HG03108 (cell line): ENCODE results near the gene NKTR.

Source experiments
- ATAC-seq: cut with Tn5 transposase; IDR thresholded peaks from one replicate; pipeline ENCODE4 v1.9.1; 2021; ENCODE audit warnings: moderate library complexity; ENCODE audit not compliant: unreplicated experiment

The NKTR gene

DNA sequence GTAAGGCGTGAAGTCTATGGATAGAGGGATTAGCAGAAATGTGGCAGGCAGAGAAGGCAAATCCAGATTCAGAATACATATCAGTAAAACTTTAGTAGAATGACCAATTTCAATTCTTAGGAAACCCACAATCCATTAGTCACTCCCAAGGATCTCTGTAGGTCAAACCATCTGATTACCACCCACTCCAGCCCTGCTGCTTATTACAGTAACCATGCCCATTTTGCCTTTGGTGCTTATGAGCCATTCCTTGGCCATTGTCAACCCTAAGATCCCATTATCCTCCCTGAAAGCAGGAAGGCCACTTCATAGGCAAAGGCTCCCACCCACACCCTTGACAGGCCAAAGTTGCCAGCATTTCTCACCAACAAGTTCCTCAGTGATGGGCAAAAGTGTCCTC lies 79.8 kb downstream of the NKTR start:
- ATAC-seq: no peak

DNA sequence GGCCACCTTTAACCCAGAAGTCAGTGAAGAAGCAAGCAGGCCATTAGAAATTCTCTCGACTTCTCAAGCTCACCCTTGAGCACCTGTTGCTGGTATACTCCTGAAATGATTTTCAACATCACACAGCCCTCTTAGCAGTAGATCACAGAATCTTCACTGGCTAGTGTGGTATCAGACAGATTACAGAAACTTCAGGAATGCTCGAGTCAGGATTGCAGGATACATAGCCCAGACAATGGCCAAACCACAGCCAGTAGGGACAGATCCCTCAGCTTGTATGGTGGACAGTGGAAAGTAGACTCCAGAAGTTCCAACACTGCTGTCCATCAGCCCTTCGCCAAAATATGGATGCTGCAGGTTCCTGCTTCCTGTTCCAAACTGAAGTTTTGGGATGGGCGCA lies 80.3 kb downstream of the NKTR start:
- no peak for ATAC-seq

DNA sequence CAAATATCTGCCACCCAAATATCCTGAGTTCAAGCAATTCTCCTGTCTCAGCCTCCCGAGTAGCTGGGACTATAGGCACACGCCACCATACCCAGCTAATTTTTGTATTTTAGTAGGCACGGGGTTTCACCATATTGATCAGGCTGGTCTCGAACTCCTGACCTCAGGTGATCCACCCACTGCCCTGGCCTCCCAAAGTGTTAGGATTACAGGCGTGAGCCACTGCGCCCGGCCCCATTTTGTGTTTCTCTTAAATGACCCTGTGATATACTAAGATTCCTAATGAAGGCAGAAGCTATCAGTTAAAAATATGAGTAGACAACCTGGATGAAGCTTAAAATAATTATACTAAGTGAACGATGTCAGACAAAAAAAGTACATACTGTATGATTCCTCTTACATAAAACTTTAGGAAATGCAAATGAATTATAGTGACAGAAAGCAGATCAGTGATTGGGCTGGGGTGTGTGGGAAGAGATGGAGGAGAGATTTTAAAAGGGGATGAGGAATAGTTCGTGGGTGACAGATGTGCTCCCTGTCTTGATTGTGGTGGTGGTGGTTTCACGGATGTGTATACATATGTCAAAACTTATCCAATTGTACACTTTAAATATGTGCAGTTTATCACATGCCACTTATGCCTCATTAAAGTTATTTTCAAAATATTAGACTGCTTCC lies 81.0 kb downstream of the NKTR start:
- ATAC-seq: no peak

DNA sequence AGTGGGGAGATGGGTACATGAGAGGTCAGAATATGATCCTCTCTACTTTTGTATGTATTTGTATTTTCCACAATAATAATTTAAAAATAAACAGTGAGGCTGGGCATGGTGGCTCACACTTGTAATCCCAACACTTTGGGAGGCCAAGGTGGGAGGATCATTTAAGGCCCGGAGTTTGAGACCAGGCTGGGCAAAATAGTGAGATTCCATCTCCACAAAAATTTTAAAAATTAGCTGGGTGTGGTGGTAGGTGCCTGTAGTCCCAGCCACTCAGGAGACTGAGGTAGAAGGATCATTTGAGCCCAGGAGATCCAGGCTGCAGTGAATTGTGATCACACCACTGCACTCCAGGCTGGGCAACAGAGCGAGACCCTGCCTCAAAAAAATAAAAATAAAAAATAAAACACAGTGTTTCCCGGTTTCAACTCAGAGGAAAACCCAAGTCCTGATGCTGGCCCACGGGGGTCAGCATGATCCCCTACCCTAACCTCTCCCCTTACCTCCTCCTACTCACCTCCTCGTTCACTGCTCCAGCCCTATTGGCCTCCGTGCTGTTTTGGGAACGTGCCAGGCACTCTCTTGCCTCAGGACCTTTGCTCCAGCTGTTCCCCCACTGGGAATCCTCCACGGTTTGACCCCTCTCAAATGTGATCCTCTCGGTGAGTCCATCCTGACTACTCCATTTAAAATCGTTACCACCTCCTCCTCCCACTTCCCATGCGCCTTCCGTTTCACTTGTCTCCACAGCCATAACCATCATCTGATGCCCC lies 82.0 kb downstream of the NKTR start:
- ATAC-seq: no peak

DNA sequence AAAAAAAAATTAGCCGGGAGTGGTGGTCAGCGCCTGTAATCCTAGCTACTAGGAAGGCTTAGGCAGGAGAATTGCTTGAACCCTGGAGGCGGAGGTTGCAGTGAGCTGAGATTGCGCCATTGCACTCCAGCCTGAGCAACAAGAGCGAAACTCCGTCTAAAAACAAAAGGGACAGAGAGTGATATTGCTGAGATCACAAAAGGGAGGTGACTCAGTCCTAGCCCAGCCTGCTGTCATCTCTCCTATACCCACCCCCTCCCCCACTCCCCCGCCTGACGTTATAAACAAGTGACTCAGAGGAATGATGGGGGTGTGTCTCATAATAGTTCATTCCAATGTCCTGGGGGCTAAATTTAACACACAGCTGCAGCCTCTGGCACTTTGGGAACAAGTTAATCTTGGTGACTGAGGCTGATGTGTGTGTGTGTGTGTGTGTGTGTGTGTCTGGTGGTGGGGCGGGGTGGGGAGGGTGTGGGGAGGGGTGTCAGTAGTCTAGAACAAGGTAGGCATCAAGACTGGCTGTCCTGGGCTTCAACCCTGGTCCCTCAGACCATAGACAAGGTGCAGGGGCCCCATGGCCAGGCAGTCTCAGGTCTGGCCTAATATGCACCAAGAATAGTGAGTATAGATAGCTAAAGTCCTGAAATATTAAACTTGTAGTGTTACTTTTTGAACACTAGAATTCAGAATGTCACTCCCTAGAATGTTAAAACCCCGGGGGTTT lies 83.6 kb downstream of the NKTR start:
- no peak for ATAC-seq

DNA sequence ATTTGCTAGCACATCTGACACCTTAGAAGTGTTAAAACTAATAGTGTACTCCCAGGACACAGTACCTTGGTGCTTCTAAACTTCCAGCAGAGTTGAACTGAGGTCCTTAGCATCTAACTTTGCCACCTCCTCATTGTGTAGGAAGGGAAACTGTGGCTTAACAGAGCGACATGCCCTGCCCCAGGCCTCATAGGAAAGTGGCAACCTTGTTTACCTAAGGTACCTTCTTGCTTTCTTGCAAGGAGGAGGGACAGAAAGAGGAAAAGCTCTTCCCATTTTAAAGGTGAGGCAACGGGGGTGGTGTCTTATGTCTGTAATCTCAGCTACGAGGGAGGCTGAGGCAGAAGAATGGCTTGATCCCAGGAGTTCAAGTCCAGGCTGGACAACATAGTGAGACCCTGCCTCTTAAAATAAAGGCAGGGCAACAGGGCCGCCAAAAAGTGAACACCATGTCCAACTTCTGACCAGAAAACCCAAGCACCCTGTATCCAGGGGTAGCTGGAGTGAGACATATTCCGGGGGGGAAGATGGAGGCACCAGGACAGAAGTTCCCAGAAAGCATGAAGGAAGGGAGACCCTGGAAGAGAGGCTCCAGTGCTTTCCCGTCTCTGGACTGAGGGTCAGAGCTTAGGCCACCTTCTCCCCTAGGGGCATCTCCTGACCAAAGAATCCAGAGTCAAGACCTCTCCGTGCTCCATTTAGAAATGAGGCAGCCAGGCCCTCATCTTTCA lies 84.3 kb downstream of the NKTR start:
- no peak for ATAC-seq

DNA sequence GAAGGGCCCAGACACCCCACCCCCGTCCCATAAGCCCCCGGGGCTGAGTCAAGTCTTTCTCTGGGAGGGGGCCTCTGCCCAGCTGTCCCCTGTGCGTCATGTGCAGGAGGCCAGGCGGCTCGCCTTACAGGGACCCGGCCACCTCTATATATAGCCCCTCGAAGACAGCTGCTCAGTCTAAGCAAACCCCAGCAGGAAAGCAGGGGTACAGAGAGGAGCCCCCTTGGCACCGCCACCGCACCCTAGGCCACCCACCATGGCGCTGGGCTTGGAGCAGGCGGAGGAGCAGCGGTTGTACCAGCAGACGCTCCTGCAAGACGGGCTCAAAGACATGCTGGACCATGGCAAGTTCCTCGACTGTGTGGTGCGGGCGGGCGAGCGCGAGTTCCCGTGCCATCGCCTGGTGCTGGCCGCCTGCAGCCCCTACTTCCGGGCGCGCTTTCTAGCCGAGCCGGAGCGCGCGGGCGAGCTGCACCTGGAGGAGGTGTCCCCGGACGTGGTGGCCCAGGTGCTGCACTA lies 84.9 kb downstream of the NKTR start, which contains the start of gene KLHL40:
KLHL40 (plus strand) TSS at position 175 of the 519 bp plus-strand sequence; CDS start at position 257, 82 bp downstream.
- ATAC-seq: no peak

DNA sequence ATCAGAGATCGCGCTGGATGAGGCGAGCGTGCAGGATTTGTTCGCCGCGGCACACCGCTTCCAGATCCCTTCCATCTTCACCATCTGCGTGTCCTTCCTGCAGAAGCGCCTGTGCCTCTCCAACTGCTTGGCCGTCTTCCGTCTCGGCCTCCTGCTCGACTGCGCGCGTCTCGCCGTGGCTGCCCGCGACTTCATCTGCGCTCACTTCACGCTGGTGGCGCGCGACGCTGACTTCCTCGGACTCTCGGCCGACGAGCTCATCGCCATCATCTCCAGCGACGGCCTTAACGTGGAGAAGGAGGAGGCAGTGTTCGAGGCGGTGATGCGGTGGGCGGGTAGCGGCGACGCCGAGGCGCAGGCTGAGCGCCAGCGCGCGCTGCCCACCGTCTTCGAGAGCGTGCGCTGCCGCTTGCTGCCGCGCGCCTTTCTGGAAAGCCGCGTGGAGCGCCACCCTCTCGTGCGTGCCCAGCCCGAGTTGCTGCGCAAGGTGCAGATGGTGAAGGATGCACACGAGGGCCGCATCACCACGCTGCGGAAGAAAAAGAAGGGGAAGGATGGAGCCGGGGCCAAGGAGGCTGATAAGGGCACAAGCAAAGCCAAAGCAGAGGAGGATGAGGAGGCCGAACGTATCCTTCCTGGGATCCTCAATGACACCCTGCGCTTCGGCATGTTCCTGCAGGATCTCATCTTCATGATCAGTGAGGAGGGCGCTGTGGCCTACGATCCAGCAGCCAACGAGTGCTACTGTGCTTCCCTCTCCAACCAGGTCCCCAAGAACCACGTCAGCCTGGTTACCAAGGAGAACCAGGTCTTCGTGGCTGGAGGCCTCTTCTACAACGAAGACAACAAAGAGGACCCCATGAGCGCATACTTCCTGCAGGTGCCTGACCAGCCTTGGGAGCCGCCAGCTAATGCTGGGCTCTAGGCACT lies 85.7 kb downstream of the NKTR start:
- no peak for ATAC-seq

DNA sequence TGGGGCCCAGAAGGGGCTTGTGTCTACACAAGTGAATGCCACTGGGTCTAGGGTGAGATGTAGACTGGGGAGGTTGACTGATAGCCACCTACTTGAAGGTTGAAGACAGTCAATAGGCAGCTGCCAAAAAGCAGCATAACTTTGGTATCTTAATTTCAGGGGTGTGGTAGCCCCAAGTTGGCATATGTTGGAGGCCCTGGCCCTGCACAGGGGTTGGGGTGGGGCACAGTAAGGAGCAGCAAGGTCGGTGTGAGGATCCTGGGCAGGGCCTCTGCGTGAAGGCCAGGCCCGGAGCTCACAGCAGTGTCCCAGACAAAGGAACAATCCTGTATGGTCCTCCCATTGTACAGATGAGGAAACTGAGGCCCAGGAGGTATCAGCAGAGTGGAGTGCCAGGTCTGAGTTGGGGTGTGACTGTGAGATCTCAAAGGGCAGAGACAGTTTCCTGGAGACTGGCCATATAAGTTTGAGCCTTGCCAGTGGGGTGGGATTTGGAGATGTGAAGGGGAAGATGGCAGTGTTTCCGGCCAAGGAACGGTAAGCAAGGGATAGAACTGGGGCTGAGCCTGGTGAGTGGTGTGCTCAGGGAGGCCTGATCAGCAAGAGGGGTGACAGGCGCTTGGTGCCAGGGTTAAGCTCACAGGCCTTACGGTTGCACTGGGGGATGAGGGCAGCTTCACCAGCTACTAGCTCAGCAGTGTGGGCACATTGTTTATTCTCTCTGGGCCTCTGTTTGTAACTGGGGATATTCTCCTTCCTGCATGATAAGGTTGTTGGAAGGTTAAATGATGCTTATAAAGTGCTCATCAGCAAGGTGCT lies 86.6 kb downstream of the NKTR start:
- ATAC-seq: no peak

DNA sequence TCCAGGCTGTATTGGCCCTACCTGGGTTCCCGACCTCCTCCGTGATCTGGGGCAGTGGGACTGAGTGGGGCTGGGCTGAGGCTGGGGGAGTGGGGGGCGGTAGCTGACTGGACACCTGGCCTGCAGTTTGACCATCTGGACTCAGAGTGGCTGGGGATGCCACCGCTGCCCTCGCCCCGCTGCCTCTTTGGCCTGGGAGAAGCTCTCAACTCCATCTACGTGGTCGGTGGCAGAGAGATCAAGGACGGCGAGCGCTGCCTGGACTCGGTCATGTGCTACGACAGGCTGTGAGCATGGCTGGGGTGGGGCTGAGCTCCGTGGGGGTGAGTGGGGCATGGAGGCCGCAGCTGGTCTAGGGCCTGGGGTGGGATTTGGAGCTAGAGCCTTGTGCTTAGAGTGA lies 87.5 kb downstream of the NKTR start:
- ATAC-seq: no peak

DNA sequence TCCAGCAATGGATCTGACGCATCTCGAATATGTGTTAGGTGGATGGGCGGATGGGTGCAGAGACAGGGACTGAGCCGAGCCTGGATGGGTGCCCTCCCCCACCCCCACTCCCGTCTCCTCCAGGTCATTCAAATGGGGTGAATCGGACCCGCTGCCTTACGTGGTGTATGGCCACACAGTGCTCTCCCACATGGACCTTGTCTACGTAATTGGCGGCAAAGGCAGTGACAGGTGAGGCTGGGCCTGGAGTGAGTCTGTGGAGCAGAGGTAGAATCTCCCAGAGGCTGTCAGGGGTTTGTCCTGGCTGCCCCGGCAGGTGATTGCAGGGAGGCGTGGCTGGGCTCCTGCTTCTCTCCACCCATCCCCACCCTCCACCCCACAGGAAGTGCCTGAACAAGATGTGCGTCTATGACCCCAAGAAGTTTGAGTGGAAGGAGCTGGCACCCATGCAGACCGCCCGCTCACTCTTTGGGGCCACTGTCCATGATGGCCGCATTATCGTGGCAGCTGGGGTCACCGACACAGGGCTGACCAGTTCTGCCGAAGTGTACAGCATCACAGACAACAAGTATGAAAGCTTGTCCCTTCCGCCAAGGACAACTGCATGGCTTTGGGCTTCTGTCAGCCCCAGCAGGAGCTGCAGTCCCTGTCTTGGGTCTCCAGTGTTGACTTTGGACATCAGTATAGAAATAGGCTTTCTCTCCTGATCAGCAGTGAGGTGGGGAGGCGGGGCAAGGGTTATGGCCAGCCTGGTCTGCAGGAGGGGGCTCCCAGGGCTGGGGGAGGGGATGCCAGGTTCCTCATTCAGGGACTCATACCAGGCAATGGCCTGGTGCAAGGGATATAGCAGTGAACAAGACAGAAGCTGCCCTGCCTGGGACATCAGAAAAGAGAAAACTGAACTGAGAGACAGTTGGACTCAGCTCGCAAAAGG lies 88.3 kb downstream of the NKTR start:
- ATAC-seq: no peak

DNA sequence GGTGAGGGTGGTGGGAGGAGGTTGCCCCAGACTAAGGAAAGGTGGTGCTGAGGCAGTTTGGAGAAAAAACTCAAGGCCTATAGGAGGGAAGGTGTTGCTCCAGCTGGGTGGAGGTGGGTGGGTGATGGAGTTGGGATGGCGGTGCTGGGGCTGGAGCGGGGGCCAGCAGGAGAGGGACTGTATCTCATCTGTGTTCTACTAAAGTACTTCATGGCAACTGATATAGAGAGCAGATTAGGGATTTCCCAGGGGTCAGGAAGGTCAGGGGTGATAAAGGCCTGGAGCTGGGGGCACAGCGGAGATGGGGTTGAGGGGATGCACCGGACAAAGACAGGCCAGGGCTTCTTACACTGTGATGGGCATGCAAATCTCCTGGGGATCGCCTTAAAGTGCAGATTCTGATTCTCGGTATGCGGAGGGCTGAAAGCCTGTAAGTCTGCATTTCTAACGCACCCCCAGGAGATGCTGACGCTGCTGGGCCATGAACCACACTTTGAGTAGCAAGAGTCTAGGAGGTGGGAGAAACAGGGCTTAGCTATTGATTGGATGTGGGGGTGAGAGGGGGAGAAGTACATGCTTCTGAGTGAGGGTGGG lies 89.0 kb downstream of the NKTR start:
- ATAC-seq: no peak

DNA sequence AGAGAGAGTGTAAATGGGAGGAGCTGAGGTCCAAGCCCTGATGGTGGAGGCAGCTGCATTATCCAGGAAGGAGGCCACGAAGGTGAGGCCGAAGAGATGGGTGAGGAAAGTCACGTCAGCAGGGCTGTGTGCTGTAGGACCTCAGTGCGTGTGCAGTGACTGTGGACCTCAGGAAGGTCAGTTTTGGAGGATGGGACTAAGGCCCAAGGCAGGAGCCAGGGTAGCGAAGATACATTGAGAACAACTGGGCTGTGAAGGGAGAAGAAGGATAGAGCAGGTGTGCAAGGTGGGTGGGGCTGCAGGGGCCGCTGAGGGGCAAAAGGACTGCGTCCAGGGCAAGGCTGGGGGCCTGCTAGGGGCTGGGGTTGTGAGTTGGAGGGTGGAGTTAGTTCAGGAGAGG lies 89.7 kb downstream of the NKTR start:
- no peak for ATAC-seq

DNA sequence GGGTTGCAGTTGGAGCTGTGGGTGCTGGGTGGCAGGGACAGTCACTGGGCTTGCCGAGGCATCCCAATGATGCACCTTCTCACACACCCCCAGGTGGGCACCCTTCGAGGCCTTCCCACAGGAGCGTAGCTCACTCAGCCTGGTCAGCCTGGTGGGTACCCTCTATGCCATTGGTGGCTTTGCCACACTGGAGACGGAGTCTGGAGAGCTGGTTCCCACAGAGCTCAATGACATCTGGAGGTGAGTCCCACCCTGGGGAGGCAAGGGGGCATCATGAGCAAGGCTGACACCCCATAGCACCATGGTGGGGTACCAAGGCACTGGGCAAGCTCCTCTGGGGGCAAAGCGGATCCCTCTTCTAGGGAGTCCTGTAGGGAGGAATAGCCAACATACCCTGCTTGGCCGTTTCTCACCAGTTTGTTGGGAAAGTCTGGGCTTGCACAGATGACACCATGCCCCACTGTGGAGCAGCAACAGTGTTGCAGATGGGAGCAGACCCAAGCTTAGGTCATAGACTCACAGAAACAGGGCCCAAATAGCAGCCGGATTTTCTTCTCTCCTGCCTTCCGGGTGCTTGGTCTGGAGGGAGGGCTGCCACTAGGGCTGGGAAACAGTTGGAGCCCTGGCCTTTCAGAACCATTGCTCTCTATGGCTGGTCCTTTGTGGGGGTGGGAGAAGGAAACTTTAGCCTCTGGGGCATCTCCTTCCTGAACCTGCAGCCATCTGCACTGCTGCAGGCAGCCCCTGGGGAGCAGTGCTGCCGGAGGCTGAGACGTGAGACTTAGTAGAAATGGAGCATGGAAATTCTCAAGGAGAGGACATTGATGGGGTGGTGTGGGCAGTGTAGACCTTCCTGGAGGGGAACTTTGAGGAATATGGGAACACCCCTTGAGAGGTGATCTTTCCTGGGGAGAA lies 90.5 kb downstream of the NKTR start:
- no peak for ATAC-seq

DNA sequence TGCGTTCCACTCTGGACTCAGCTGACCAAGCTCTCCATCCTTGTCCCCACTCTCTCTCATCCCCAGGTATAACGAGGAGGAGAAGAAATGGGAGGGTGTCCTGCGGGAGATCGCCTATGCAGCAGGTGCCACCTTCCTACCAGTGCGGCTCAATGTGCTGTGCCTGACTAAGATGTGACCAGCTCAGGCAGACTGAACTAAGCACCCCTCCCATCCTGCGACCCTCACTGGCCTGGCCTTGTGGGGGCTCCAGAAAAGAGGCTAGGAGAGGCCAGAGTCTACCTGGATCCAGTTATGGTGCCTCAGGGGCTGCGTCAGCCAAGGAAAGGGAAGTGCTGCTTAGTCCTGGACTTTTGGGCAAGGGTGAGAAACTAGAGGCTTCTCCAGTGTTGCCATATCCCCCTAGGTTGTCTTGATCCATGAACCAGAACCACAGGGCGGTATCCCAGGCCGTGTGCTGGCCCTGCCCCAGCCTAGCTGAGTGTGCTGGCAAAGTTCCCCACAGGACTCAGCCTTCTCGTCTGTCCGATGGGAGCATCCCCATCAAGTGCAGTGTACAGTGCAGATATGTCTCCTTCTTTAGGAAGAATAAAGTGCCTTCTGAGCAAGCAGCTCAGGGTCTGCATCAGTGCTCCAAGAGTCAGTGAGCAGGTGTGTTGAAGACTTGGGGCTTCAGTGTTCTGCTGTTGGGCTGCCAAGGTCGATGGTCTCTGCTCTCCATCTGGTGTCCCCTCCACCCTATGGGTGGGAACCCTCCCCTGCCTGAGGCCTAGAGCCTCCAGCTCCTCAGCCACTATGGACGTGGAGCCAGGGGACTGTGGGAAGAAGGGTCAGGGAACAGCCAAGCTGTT lies 91.6 kb downstream of the NKTR start:
- ATAC-seq: no peak
